HG03520 (cell line): ENCODE measurements around the gene ENOX1.
A peak's percentile ranks its signal among the peaks of the same experiment; 100 is the strongest.

Experiments used
- ATAC-seq: cut with Tn5 transposase; IDR thresholded peaks from one replicate; pipeline ENCODE4 v1.9.1; 2021; ENCODE audit warnings: mild to moderate bottlenecking, moderate library complexity; ENCODE audit not compliant: unreplicated experiment

Gene ENOX1

GRCh38 chr13:43676320-43676719, 110.5 kb downstream of the ENOX1 start:
- peak; percentile 91 for ATAC-seq

GRCh38 chr13:43675577-43675976, 111.2 kb downstream of the ENOX1 start:
- no peak for ATAC-seq

- ATAC-seq = no peak
Observed at GRCh38 chr13:43669964-43670363, 116.8 kb downstream of the ENOX1 start.

DNA sequence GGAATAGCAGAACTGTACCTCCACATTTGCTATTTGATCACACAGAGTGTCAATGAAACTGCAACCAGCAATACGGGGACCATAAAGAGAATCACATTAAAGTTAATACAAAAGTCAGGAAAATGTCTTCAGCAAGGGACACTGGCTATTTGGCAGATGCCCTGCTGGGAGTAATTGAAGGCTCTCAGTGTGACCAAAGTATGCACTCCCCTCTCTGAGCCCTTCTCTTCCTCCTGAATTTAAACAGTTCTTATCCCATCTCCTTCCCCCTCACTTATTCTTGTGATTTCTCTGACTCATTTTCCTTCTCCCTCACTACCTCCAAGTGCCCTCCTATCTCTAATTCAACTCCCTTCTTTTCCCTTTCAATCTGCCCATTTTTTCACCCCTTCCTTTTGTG, 117.7 kb downstream of the ENOX1 start:
- no peak for ATAC-seq

- ATAC-seq = no peak
Observed at GRCh38 chr13:43666403-43666802, 120.4 kb downstream of the ENOX1 start.

- ATAC-seq = no peak
Observed at GRCh38 chr13:43665388-43665787, 121.4 kb downstream of the ENOX1 start.

- no peak for ATAC-seq
Observed at GRCh38 chr13:43664700-43665191, 122.0 kb downstream of the ENOX1 start.

DNA sequence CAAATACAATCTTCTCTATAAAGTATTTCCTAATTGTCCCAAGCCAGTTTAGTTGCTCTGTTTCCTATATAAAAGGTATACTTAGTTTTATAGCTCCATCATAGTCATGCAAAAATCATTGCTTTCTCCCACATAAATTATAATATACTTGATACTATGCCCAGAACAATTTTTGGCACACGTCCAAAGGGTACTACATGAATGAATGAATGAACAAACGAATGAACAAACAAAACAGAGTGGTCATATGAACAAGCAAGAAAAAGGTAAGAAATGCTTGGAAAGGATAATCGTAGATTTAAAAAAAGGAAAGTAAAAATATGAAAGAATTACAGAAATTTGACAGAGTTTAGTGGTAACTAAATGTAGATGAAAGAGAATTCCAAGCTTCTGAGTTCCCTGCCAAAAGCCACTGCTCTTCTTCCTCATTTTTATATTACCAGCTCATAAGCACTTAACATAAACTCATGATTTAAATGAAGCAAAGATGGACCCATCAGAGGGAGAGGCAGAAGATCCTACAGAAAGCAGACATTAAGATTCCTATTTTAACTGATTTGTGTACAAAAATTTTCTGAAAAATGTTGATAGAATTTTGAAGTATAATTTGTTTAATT, 123.2 kb downstream of the ENOX1 start:
- ATAC-seq = no peak

DNA sequence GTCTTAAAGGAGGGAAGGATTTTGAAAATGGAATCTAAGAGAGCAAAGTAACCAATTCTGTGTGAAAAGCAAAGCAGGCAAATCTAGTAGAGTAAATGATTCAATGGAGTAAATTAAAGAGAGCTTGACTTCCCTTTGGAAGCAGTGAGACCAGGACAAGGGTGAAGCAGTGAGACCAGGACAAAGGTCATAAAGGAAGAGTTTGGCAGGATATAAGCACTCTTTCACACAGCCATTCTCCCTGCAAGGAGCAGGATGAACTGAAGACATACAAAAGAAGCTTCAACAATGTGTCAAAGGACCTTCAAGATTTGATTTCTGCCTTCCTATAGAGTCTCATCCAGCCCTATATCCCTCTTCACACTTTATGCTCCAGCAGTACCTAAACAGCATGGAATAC, 123.8 kb downstream of the ENOX1 start:
- no peak for ATAC-seq

DNA sequence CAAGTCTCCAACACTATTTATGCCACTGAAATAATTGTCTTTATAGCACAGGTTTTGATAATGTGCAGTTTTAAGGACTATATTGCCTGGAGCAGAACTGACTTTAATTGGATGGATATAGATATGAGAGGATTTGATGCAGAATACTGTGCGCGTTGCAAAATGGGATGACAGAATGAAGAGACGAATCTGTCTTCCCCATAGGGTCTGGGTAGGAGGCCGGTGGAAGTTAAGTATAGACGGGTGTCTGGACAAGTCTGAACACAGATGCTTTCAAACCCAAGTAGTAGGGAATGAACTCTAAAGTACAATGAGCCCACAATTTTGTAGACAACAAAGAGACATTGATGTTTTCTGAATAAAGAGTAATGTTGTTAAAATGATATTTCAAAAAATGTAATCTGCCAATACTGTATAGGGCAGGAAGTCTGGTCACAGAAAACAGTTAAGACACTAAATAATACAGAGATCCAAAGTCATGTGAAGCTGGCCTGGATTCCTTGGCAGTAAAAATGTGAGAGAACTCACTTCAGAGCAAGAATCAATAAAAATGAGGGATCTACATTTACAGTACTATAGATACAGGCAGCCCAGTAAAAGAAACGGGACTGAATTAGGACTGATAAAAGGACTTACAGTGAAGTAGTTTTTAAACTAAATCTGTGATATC, 125.5 kb downstream of the ENOX1 start:
- ATAC-seq = no peak

DNA sequence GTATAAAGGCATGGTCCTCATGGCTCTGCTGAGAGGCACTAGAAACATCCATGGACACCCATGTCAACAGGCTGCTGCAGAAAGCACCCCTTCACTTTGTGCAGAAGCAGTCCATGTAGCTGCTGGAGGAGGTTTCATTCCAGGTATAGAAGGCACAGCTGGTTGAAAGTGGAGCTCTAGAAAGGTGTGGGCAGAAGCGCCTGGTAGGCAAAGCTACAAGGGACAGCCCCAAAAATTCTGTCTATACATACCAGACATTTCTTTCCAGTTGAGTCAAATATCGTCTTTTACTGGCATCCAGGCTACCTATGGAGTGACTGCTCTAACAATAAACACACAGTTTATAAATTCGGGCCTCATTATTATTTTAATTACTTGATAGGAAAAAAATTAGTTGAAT, 129.3 kb downstream of the ENOX1 start:
- ATAC-seq = no peak

GRCh38 chr13:43653980-43654379, 132.8 kb downstream of the ENOX1 start:
- no peak for ATAC-seq

DNA sequence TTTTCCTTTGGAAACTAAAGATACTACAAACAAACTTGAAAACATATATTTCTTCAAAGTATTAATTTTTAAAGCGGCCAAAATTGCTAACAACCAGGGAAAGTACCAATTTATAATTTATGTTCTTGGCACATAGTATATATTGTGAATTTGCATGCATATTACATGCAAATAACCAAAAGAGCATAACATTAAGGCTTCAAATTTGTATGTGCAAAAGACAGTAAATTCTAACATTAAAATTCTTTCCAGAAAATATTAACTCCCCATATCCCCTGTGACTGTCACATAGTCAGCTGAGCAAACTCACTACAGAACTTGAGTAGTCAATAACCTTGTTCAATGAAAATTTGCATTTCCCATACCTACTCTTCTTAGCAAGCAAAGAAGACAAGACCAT, 133.4 kb downstream of the ENOX1 start:
- no peak for ATAC-seq

- no peak for ATAC-seq
Observed at GRCh38 chr13:43652760-43653159, 134.0 kb downstream of the ENOX1 start.

- ATAC-seq = no peak
Observed at GRCh38 chr13:43650882-43651281, 135.9 kb downstream of the ENOX1 start.

DNA sequence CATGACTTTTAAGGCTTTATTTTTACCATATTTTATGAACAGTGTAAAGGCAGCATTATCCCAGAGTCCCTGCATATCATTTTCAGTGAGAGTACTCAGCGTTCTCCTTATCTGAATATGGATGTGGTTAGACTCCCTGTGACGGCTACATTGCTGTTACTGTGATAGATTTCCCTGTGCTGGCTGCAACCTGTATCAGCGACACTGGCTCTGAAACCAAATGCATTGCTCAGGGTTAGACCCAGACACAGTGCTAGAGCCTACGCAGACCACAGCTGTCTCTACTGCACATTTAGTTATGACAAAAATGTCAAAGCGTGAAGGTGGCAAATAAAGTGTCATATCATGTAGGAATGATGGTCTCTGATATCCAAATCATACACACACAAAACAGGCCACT, 138.0 kb downstream of the ENOX1 start:
- ATAC-seq = no peak

DNA sequence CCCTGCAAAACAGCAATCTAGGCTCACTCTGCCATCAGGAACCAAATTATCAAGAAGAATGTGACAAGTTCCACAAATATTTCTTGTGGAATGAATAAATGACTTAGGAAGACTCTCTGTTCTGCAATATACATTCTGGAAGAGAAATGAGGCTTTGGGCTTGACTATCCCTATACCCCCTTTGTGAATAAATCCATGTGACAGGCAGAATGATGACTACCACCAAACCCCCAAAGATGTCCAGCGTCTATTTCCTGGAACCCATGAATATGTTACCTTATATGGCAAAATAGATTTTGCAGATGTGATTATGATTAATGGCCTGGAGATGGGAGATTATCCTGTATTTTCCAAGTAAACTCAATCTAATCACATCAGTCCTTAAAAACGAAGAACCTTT, 139.3 kb downstream of the ENOX1 start:
- no peak for ATAC-seq

DNA sequence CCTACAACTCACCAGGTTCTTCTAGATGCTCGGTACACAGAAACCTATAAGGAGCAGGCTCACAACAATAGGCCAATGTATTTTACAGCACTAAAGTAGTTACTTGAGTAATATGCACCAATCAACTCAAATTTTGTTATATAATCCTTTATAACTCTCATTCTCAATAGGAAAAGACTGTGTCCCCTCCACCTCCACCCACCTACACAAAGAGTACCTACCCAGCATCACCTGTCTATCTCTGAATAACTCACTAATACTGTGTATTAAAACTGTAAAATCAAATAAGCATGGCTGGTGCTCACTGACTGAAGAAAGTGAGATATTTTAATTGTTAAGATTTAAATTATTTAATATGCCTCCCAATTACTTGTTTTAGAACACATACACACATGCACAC, 146.3 kb downstream of the ENOX1 start:
- no peak for ATAC-seq

DNA sequence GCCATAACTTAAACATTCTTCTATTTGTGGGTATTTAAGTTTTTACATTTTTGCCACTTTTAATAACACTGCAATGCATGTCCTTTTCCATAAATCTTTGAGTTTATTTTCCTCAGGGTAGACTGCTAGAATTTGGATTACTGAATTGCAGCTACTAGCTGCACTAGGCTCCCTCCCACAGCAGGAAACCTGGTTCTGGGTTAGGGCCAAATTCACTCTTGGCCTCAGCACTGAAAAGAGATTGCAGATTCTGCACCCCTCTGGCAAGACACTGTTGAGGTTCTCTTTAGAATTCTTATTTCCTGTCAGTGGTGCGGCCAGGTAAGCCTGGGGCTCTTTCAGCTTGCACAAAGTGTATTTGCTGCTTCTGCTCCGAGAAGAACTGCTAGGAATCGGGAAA, 155.7 kb downstream of the ENOX1 start:
- ATAC-seq = no peak

GRCh38 chr13:43629691-43630480, 156.9 kb downstream of the ENOX1 start:
- ATAC-seq = no peak

- no peak for ATAC-seq
Observed at GRCh38 chr13:43626994-43627393, 159.8 kb downstream of the ENOX1 start.

DNA sequence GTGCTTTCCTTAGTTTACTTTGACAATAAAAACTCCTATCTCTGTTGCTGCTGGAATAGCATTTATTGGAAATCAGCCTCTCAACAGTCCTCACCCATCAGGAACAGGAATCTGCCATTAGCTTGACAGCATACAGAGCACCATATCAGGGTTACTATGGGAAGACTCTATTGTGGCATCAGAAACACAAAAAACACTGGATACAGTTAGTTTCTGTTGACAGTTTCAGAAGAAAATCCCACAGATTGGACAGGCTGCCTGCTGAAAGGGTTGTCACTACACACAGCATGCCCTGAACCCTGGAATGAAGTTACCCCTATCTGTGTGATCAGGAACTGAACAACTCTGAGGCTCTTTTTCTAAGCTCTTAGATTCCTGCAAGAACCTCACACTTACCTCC, 172.7 kb downstream of the ENOX1 start:
- no peak for ATAC-seq
